ENCODE results near the gene OAS3. TPM values are rescaled to one million over a fixed set of nuclear protein-coding genes. Genes with fewer than 3 reads are reported as not detected.
A peak's percentile ranks its signal among the peaks of the same experiment; 100 is the strongest.

OAS3 gene
- total RNA-seq, 1 experiment from 2014 or later, result 25.5 TPM

DNA sequence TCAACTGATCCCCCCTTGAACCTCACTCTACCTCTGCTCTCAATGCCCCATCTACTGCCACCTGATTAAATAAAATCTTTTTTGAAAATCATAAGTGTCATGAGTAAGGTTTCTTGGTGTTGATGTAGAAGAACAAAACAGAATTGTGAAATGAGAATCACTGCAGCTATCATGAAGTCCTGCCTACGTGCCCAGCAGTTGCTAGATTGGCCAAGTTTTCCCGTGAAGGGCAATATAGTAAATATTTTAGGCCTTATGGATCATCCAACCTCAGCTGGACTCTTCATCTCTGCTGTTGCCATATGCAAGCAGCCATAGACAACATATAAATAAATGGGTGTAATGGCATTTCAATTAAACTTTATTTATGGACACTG, 5.2 kb upstream of the OAS3 start:
- ChIA-PET CTCF (no interaction called here), POLR2A (ENCODE audit: unreplicated experiment) (no interaction called here)
- Histone ChIP-seq H4K20me1 (ENCODE audit: low read length) (no peaks in the 10 kb centered on the region), H3K9me3 (ENCODE audit: low read length) (no peaks in the 10 kb centered on the region), H3K27ac (ENCODE audit: low read length) (no peak overlapping the region), H3K79me2 (ENCODE audit: low read length) (no peaks in the 10 kb centered on the region), H3K9ac (ENCODE audit: low read length) (no peak overlapping the region), H3K4me2 (ENCODE audit: low read length) (no peak overlapping the region), H3K4me3 (ENCODE audit: low read length) (no peak overlapping the region), H3K27me3 (ENCODE audit: low read length) (no peaks in the 10 kb centered on the region), H3K36me3 (ENCODE audit: low read depth, low read length) (no peaks in the 10 kb centered on the region), H3K4me1 (ENCODE audit: insufficient read depth, low read length) (peaks cover 13% of the 10 kb centered on the region; the same call in 1 of the 2 replicates), H2AFZ (ENCODE audit: low read length) (no peak overlapping the region), H3F3A (ENCODE audit: low read length, unreplicated experiment) (no peaks in the 10 kb centered on the region), H3K9me2 (replicated peaks; ENCODE audit: low read length) (no peaks in the 10 kb centered on the region)
- intact Hi-C loops (cut with micrococcal nuclease), result no loop called here
- ATAC-seq (no peak), DNase-seq (no peak)
- TF ChIP-seq EZH2phosphoT487 (IDR thresholded peaks at IDR 0.05; ENCODE audit: borderline replicate concordance, low read length) (no peak), EZH2 (IDR thresholded peaks at IDR 0.05; ENCODE audit: low read length, unreplicated experiment) (no peak)
- TF ChIP-seq, protein P1, sequence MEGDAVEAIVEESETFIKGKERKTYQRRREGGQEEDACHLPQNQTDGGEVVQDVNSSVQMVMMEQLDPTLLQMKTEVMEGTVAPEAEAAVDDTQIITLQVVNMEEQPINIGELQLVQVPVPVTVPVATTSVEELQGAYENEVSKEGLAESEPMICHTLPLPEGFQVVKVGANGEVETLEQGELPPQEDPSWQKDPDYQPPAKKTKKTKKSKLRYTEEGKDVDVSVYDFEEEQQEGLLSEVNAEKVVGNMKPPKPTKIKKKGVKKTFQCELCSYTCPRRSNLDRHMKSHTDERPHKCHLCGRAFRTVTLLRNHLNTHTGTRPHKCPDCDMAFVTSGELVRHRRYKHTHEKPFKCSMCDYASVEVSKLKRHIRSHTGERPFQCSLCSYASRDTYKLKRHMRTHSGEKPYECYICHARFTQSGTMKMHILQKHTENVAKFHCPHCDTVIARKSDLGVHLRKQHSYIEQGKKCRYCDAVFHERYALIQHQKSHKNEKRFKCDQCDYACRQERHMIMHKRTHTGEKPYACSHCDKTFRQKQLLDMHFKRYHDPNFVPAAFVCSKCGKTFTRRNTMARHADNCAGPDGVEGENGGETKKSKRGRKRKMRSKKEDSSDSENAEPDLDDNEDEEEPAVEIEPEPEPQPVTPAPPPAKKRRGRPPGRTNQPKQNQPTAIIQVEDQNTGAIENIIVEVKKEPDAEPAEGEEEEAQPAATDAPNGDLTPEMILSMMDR (conservative IDR thresholded peaks at IDR 0.05; ENCODE audit: low read depth, low read length), result no peak
- BruUV-seq (replicated peaks), result no TSS peak

GRCh38 chr12:112936264-112936663, 2.0 kb upstream of the OAS3 start:
- ChIA-PET POLR2A (ENCODE audit: unreplicated experiment) (no interaction called here), CTCF (no interaction called here)

DNA sequence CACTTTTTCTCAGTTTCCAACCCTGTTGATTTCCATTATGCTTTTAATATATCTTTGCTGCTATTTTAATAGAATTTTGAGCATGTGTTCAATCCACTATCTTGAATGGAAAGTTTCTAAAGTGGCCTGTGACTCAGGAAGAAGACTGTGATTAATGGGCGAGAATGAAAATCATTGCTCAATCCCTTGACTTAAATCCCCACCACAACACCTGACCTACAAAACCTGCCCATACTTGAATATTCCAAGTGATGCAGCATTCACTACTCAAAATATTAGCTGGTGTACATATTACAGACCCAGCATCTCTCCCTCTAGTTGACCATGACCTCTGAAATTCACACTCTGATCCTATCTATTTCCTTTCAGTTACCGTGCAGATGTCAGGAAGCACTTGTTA, 1.3 kb upstream of the OAS3 start:
- intact Hi-C loops (cut with micrococcal nuclease), result loop anchor here (5.0 kb wide), 1 partner anchor 40 kb away; the partner anchor contains the start of gene OAS2
- TF ChIP-seq EZH2phosphoT487 (IDR thresholded peaks at IDR 0.05; ENCODE audit: borderline replicate concordance, low read length), result no peak
- TF ChIP-seq, protein P1 (conservative IDR thresholded peaks at IDR 0.05; ENCODE audit: low read depth, low read length), result no peak
- no peak for TF ChIP-seq EZH2 (IDR thresholded peaks at IDR 0.05; ENCODE audit: low read length, unreplicated experiment)
- Histone ChIP-seq H3K27ac (ENCODE audit: low read length) (no peak overlapping the region), H3K9me3 (ENCODE audit: low read length) (no peaks in the 10 kb centered on the region), H3F3A (ENCODE audit: low read length, unreplicated experiment) (no peaks in the 10 kb centered on the region), H3K79me2 (ENCODE audit: low read length) (peaks cover 8% of the 10 kb centered on the region; the same call in 1 of the 2 replicates), H3K9ac (ENCODE audit: low read length) (no peak overlapping the region), H3K4me1 (ENCODE audit: insufficient read depth, low read length) (peaks cover 25% of the 10 kb centered on the region), H3K36me3 (ENCODE audit: low read depth, low read length) (no peaks in the 10 kb centered on the region), H3K4me3 (ENCODE audit: low read length) (no peak overlapping the region), H3K9me2 (replicated peaks; ENCODE audit: low read length) (no peaks in the 10 kb centered on the region), H3K4me2 (ENCODE audit: low read length) (no peak overlapping the region), H2AFZ (ENCODE audit: low read length) (no peak overlapping the region), H4K20me1 (ENCODE audit: low read length) (no peaks in the 10 kb centered on the region), H3K27me3 (ENCODE audit: low read length) (no peaks in the 10 kb centered on the region)
- ChIA-PET CTCF (no interaction called here), POLR2A (ENCODE audit: unreplicated experiment) (no interaction called here)
- peak; percentile 42 for DNase-seq
- BruUV-seq (replicated peaks), result no TSS peak
- no peak for ATAC-seq

More at GRCh38 chr12:112936264-112936663, 2.0 kb upstream of the OAS3 start:
- Histone ChIP-seq H3K4me2 (ENCODE audit: low read length) (no peak overlapping the region), H3K9me3 (ENCODE audit: low read length) (no peaks in the 10 kb centered on the region), H4K20me1 (ENCODE audit: low read length) (no peaks in the 10 kb centered on the region), H3K79me2 (ENCODE audit: low read length) (peaks cover 8% of the 10 kb centered on the region; the same call in 1 of the 2 replicates), H3K27me3 (ENCODE audit: low read length) (no peaks in the 10 kb centered on the region), H3K9ac (ENCODE audit: low read length) (no peak overlapping the region), H3K4me1 (ENCODE audit: insufficient read depth, low read length) (peaks cover 25% of the 10 kb centered on the region), H3F3A (ENCODE audit: low read length, unreplicated experiment) (no peaks in the 10 kb centered on the region), H3K36me3 (ENCODE audit: low read depth, low read length) (no peaks in the 10 kb centered on the region), H3K9me2 (replicated peaks; ENCODE audit: low read length) (no peaks in the 10 kb centered on the region), H2AFZ (ENCODE audit: low read length) (no peak overlapping the region), H3K4me3 (ENCODE audit: low read length) (no peak overlapping the region), H3K27ac (ENCODE audit: low read length) (no peak overlapping the region)
- intact Hi-C loops (cut with micrococcal nuclease), result loop anchor here (5.0 kb wide), 1 partner anchor 41 kb away; the partner anchor contains the start of gene OAS2
- DNase-seq (no peak), ATAC-seq (no peak)
- no TSS peak for BruUV-seq (replicated peaks)
- TF ChIP-seq EZH2 (IDR thresholded peaks at IDR 0.05; ENCODE audit: low read length, unreplicated experiment) (no peak), EZH2phosphoT487 (IDR thresholded peaks at IDR 0.05; ENCODE audit: borderline replicate concordance, low read length) (no peak)
- TF ChIP-seq, protein P1 (conservative IDR thresholded peaks at IDR 0.05; ENCODE audit: low read depth, low read length), result no peak
